OCI-LY7 (cell line): ENCODE results near the gene DSG2. TPM values are rescaled to one million over a fixed set of nuclear protein-coding genes. Genes with fewer than 3 reads are reported as not detected.

Experiments used
- BruUV-seq: library from RNA; stranded (reverse); fragments of 400-500 nt; replicated peaks from 2 replicates; lab custom pipeline; 2021; lab: Mats Ljungman, UMichigan
- CTCF ChIA-PET: fragments of 300-600 bp; sonication (Branson Sonifier 250); formaldehyde crosslinking; loops from one replicate; lab custom pipeline; 2022; ENCODE audit warnings: antibody characterized with exemption; ENCODE audit not compliant: unreplicated experiment; lab: Charles Lee
- POLR2A ChIA-PET: fragments of 300-600 bp; sonication (Branson Sonifier 250); formaldehyde crosslinking; loops from one replicate; lab custom pipeline; 2022; ENCODE audit warnings: antibody characterized with exemption; lab: Charles Lee
- DNase-seq: peaks from one replicate; pipeline ENCODE4 v3.0.0-alpha.2; 2015; ENCODE audit warnings: low spot score
- H2AFZ ChIP-seq: fragments of 200-600 bp; sonication (generic), shearing (Covaris generic); 2 replicates; pipeline ENCODE4 v1.6.1; 2014; ENCODE audit warnings: mild to moderate bottlenecking, antibody characterized with exemption, low read length, moderate library complexity
- H3K27ac ChIP-seq: fragments of 200-600 bp; sonication (generic); 2 replicates; pipeline ENCODE4 v1.5.1; 2014; ENCODE audit warnings: mixed run types, low read depth, mild to moderate bottlenecking, moderate library complexity, low read length, inconsistent platforms; ENCODE audit not compliant: poor library complexity, severe bottlenecking
- H3K36me3 ChIP-seq: fragments of 200-600 bp; sonication (generic); 2 replicates; pipeline ENCODE4 v1.6.1; 2014; ENCODE audit warnings: mild to moderate bottlenecking, antibody characterized with exemption, low read length, moderate library complexity, mixed read lengths; ENCODE audit not compliant: insufficient read depth
- H3K4me1 ChIP-seq: fragments of 200-600 bp; sonication (generic); 2 replicates; pipeline ENCODE4 v1.5.1; 2014; ENCODE audit warnings: mild to moderate bottlenecking, low read length; ENCODE audit not compliant: insufficient read depth, poor library complexity, severe bottlenecking
- H3K4me2 ChIP-seq: fragments of 200-600 bp; sonication (generic); 2 replicates; pipeline ENCODE4 v1.6.1; 2014; ENCODE audit warnings: mild to moderate bottlenecking, low read length
- H3K4me3 ChIP-seq: fragments of 200-600 bp; sonication (generic); 2 replicates; pipeline ENCODE4 v1.5.1; 2014; ENCODE audit warnings: mild to moderate bottlenecking, low read depth, low read length; ENCODE audit not compliant: poor library complexity, severe bottlenecking
- H3K79me2 ChIP-seq: fragments of 200-600 bp; sonication (generic); 2 replicates; pipeline ENCODE4 v1.6.1; 2016; ENCODE audit warnings: low read depth, mild to moderate bottlenecking, low read length, moderate library complexity, mixed read lengths; ENCODE audit not compliant: insufficient read depth
- H3K9me2 ChIP-seq: fragments of 200-600 bp; sonication (generic); 2 replicates; pipeline ENCODE4 v1.6.1; 2016; ENCODE audit warnings: mild to moderate bottlenecking, low read length, mixed read lengths; ENCODE audit not compliant: insufficient read depth
- H3K9me3 ChIP-seq: fragments of 200-600 bp; sonication (generic); 2 replicates; pipeline ENCODE4 v1.6.1; 2014; ENCODE audit warnings: mild to moderate bottlenecking, mixed run types, low read length, mixed read lengths
- H4K20me1 ChIP-seq: fragments of 200-600 bp; sonication (generic); 2 replicates; pipeline ENCODE4 v1.6.1; 2014; ENCODE audit warnings: mild to moderate bottlenecking, antibody characterized with exemption, low read length, moderate library complexity, mixed read lengths; ENCODE audit not compliant: insufficient read depth
- EZH2phosphoT487 ChIP-seq: fragments of 200-600 bp; sonication (generic); IDR thresholded peaks from 2 replicates; pipeline ENCODE4 v1.6.1; 2018; ENCODE audit warnings: low read depth, borderline replicate concordance, mild to moderate bottlenecking, mixed run types, antibody characterized with exemption, low read length, moderate library complexity, mixed read lengths
- intact Hi-C: fragments of 100-400 bp; cut with micrococcal nuclease; formaldehyde crosslinking; loops from one replicate; pipeline ENCODE4 v1.10.0; 2022; ENCODE audit not compliant: unreplicated experiment
- total RNA-seq, 2 experiments: library from RNA; depleted of rRNA in 1 of 2; stranded (reverse); fragments of >200 nt in 1 of 2; shearing (Covaris generic) in 1 of 2; gene quantifications; 2 replicates each; pipeline ENCODE4 v1.2.3, GENCODE V29; 2014 to 2022
- TF ChIP-seq, protein P1 (sequence below): fragments of 200-600 bp; sonication (generic); conservative IDR thresholded peaks from 2 replicates; pipeline ENCODE4 v1.5.1; 2014; ENCODE audit warnings: mild to moderate bottlenecking, antibody characterized with exemption, low read length, moderate library complexity, mixed read lengths

The DSG2 gene
- total RNA-seq, 2 experiments from 2014 or later: not detected

GRCh38 chr18:31482051-31482450 lies 15.9 kb upstream of the DSG2 start:
- Histone ChIP-seq H3K27ac (no peak overlapping the region), H3K79me2 (no peaks in the 10 kb centered on the region), H3K4me1 (no peaks in the 10 kb centered on the region), H3K36me3 (no peaks in the 10 kb centered on the region), H3K9me3 (no peaks in the 10 kb centered on the region), H3K4me3 (no peak overlapping the region), H3K9me2 (no peaks in the 10 kb centered on the region), H4K20me1 (no peaks in the 10 kb centered on the region), H2AFZ (no peak overlapping the region), H3K4me2 (no peak overlapping the region)
- TF ChIP-seq EZH2phosphoT487: no peak
- TF ChIP-seq, protein P1, sequence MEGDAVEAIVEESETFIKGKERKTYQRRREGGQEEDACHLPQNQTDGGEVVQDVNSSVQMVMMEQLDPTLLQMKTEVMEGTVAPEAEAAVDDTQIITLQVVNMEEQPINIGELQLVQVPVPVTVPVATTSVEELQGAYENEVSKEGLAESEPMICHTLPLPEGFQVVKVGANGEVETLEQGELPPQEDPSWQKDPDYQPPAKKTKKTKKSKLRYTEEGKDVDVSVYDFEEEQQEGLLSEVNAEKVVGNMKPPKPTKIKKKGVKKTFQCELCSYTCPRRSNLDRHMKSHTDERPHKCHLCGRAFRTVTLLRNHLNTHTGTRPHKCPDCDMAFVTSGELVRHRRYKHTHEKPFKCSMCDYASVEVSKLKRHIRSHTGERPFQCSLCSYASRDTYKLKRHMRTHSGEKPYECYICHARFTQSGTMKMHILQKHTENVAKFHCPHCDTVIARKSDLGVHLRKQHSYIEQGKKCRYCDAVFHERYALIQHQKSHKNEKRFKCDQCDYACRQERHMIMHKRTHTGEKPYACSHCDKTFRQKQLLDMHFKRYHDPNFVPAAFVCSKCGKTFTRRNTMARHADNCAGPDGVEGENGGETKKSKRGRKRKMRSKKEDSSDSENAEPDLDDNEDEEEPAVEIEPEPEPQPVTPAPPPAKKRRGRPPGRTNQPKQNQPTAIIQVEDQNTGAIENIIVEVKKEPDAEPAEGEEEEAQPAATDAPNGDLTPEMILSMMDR: no peak
- POLR2A ChIA-PET: interaction anchor here (0.6 kb wide), 1 partner anchor 989 kb away, joined by 4 read pairs; the partner anchor contains the start of gene GAREM1
- no peak for DNase-seq
- no TSS peak for BruUV-seq
- CTCF ChIA-PET: no interaction called here
- intact Hi-C loops: no loop called here

DNA sequence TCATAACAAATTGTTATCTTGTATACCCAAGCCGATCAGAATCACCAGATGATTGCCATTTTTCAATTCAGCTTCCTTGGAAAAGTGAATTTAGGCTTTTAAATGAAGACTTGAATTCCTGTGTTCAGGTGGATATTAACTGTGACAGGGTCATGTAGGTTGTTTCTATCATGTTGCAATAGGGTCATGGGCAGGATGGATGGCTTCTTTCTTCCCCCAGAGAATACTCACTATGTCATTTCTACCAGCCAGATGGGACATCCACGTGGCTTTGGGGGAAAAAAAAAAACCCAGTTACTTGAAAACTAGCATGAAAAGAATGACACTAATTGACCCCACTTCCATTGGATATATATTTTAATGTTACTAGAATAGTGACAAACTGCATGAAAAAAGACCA lies 14.6 kb upstream of the DSG2 start:
- no peak overlapping the region for H2AFZ ChIP-seq
- POLR2A ChIA-PET: no interaction called here
- intact Hi-C loops: no loop called here
- no peaks in the 10 kb centered on the region for H3K9me3 ChIP-seq
- no TSS peak for BruUV-seq
- no peaks in the 10 kb centered on the region for H4K20me1 ChIP-seq
- no peaks in the 10 kb centered on the region for H3K9me2 ChIP-seq
- CTCF ChIA-PET: no interaction called here
- DNase-seq: no peak
- H3K27ac ChIP-seq: no peak overlapping the region
- no peak overlapping the region for H3K4me2 ChIP-seq
- TF ChIP-seq, protein P1: no peak
- no peak for TF ChIP-seq EZH2phosphoT487
- H3K79me2 ChIP-seq: no peaks in the 10 kb centered on the region
- H3K4me1 ChIP-seq: no peaks in the 10 kb centered on the region
- no peaks in the 10 kb centered on the region for H3K36me3 ChIP-seq
- H3K4me3 ChIP-seq: no peak overlapping the region

GRCh38 chr18:31484461-31484860 lies 13.5 kb upstream of the DSG2 start:
- Histone ChIP-seq H3K9me2 (no peaks in the 10 kb centered on the region), H3K9me3 (no peaks in the 10 kb centered on the region), H3K4me3 (no peak overlapping the region), H3K79me2 (no peaks in the 10 kb centered on the region), H3K36me3 (no peaks in the 10 kb centered on the region), H2AFZ (no peak overlapping the region), H3K27ac (no peak overlapping the region), H4K20me1 (no peaks in the 10 kb centered on the region), H3K4me2 (no peak overlapping the region), H3K4me1 (no peaks in the 10 kb centered on the region)
- intact Hi-C loops: no loop called here
- ChIA-PET POLR2A (interaction anchor here (0.6 kb wide), 1 partner anchor 647 kb away, joined by 3 read pairs; no protein-coding TSS in a partner anchor), CTCF (no interaction called here)
- no peak for DNase-seq
- no peak for TF ChIP-seq EZH2phosphoT487
- TF ChIP-seq, protein P1: no peak
- BruUV-seq: no TSS peak
